GM18526 (cell line): ENCODE measurements around the gene CRYM.

Source experiments
- POLR2A ChIP-seq: IDR thresholded peaks from 3 replicates; pipeline ENCODE4 v1.6.1; 2011; ENCODE audit not compliant: insufficient read length; ENCODE audit errors: extremely low read depth

Gene CRYM

GRCh38 chr16:21281698-21282389 is 3.8 kb upstream of the CRYM start:
- TF ChIP-seq POLR2A: no peak

- TF ChIP-seq POLR2A: no peak
Measured at GRCh38 chr16:21279501-21279900, 1.4 kb upstream of the CRYM start.

- no peak for TF ChIP-seq POLR2A
Measured at GRCh38 chr16:21277045-21277926, 804 bp downstream of the CRYM start.

GRCh38 chr16:21276090-21276489 is 2.0 kb downstream of the CRYM start:
- TF ChIP-seq POLR2A: no peak

GRCh38 chr16:21275529-21275928 is 2.6 kb downstream of the CRYM start:
- no peak for TF ChIP-seq POLR2A

- no peak for TF ChIP-seq POLR2A
Measured at GRCh38 chr16:21274172-21274726, 3.8 kb downstream of the CRYM start.

GRCh38 chr16:21272253-21272652 is 5.8 kb downstream of the CRYM start:
- TF ChIP-seq POLR2A: no peak

GRCh38 chr16:21268236-21268635 is 9.9 kb downstream of the CRYM start:
- TF ChIP-seq POLR2A: no peak

- no peak for TF ChIP-seq POLR2A
Measured at GRCh38 chr16:21267298-21267697, 10.8 kb downstream of the CRYM start.

- no peak for TF ChIP-seq POLR2A
Measured at GRCh38 chr16:21265104-21265837, 12.8 kb downstream of the CRYM start.

GRCh38 chr16:21264571-21265036 is 13.5 kb downstream of the CRYM start:
- no peak for TF ChIP-seq POLR2A

- TF ChIP-seq POLR2A: no peak
Measured at GRCh38 chr16:21263640-21264570, 14.2 kb downstream of the CRYM start.

GRCh38 chr16:21262779-21263639 is 15.1 kb downstream of the CRYM start:
- no peak for TF ChIP-seq POLR2A
